ENCODE results near the gene DALRD3.

The DALRD3 gene

GRCh38 chr3:49017971-49018706 is at the start of gene DALRD3:
DALRD3 (minus strand) TSS chr3:49018580; CDS start chr3:49018564, 16 bp downstream.
- DNase-seq, result peak; percentile 64

- DNase-seq, result no peak
Measured at GRCh38 chr3:49058011-49058410, 39.6 kb upstream of the DALRD3 start.

GRCh38 chr3:49057268-49057667 is 38.9 kb upstream of the DALRD3 start:
- DNase-seq, result no peak

GRCh38 chr3:49054344-49054862 is 36.0 kb upstream of the DALRD3 start:
- DNase-seq, result no peak

GRCh38 chr3:49053543-49053942 is 35.2 kb upstream of the DALRD3 start:
- DNase-seq, result no peak

GRCh38 chr3:49035281-49035680 is 16.9 kb upstream of the DALRD3 start:
- no peak for DNase-seq

GRCh38 chr3:49034650-49035049 is 16.3 kb upstream of the DALRD3 start:
- no peak for DNase-seq

GRCh38 chr3:49032646-49033304 is 14.4 kb upstream of the DALRD3 start:
- DNase-seq, result peak; percentile 45

- DNase-seq, result no peak
Measured at GRCh38 chr3:49030321-49030720, 11.9 kb upstream of the DALRD3 start.

GRCh38 chr3:49029563-49029884 is 11.1 kb upstream of the DALRD3 start:
- DNase-seq, result no peak

GRCh38 chr3:49028673-49029562 is 10.5 kb upstream of the DALRD3 start, which contains the start of gene IMPDH2:
IMPDH2 (minus strand) TSS chr3:49029398; CDS start chr3:49029350, 48 bp downstream.
- DNase-seq, result peak; percentile 91

GRCh38 chr3:49028298-49028672 is 9.9 kb upstream of the DALRD3 start:
- no peak for DNase-seq

- DNase-seq, result no peak
Measured at GRCh38 chr3:49027634-49028033, 9.3 kb upstream of the DALRD3 start.

- DNase-seq, result no peak
Measured at GRCh38 chr3:49026536-49026935, 8.2 kb upstream of the DALRD3 start.

- DNase-seq, result no peak
Measured at GRCh38 chr3:49025793-49026520, 7.6 kb upstream of the DALRD3 start.

GRCh38 chr3:49025005-49025792 is 6.8 kb upstream of the DALRD3 start:
- no peak for DNase-seq

GRCh38 chr3:49024449-49024848 is 6.1 kb upstream of the DALRD3 start:
- no peak for DNase-seq

- DNase-seq, result no peak
Measured at GRCh38 chr3:49023775-49024174, 5.4 kb upstream of the DALRD3 start.

GRCh38 chr3:49022688-49023171 is 4.3 kb upstream of the DALRD3 start:
- peak; percentile 45 for DNase-seq

- peak; percentile 90 for DNase-seq
Measured at GRCh38 chr3:49021813-49022687, 3.7 kb upstream of the DALRD3 start, which contains the start of gene NDUFAF3. NDUFAF3 (plus strand) TSS chr3:49022121; CDS start chr3:49022145, 24 bp downstream.
